ENCODE data around the gene ADAM21. TPM values are rescaled to one million over a fixed set of nuclear protein-coding genes. Genes with fewer than 3 reads are reported as not detected.

The ADAM21 gene
- total RNA-seq: 0.48 and 0.64 TPM in 2 replicates

GRCh38 chr14:70451874-70452273, at the start of gene ADAM21:
TSS of gene ADAM21 (plus strand) at chr14:70452174. CDS start at chr14:70457500, 5,326 bp downstream.

GRCh38 chr14:70416725-70417349, 35.1 kb upstream of the ADAM21 start, which contains the start of gene SYNJ2BP:
TSS of gene SYNJ2BP (minus strand) at chr14:70417090. CDS start at chr14:70416963, 127 bp downstream.

Other genes with a start within 250 kb of the ADAM21 start
- gene COX16, start 92.5 kb upstream of the ADAM21 start, total RNA-seq: 26.2 and 31.3 TPM in 2 replicates
- 9.2 and 10.9 TPM in 2 replicates for gene SYNJ2BP, start 35.1 kb upstream of the ADAM21 start, total RNA-seq
- gene ADAM20, start 82.8 kb downstream of the ADAM21 start, total RNA-seq: 0.43 and 0.96 TPM in 2 replicates
- 23.1 and 31.3 TPM in 2 replicates for gene MED6, start 148.5 kb downstream of the ADAM21 start, total RNA-seq
- gene TTC9, start 189.7 kb downstream of the ADAM21 start, total RNA-seq: 6.4 and 7.0 TPM in 2 replicates

Data from tracheal epithelial cell (primary cell).